ENCODE measurements around the gene CD4.
"Not testable (repeated sequence)": the region's sequence is repeated elsewhere in the genome, so short reads cannot be mapped to it uniquely, and the experiment has no call there.

CD4 gene

DNA sequence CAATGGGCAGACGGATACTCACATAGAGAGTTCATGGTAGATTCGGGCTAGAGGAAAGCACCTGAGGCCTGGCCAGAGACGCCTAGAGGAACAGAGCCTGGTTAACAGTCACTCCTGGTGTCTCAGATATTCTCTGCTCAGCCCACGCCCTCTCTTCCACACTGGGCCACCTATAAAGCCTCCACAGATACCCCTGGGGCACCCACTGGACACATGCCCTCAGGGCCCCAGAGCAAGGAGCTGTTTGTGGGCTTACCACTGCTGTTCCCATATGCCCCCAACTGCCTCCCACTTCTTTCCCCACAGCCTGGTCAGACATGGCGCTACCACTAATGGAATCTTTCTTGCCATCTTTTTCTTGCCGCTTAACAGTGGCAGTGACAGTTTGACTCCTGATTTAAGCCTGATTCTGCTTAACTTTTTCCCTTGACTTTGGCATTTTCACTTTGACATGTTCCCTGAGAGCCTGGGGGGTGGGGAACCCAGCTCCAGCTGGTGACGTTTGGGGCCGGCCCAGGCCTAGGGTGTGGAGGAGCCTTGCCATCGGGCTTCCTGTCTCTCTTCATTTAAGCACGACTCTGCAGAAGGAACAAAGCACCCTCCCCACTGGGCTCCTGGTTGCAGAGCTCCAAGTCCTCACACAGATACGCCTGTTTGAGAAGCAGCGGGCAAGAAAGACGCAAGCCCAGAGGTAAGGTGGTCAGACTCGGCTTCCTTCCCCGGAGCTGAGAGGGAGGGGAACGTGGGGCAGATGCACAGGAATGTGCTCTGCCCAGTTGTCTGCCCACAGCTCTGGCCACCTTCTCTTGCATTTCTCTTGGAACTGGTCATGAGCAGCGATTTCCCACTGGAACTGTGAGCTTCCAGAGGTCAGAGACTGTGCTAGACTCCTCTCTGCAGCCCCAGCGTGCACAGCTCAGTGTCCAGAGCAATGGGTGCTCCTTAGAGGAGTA is at the start of gene CD4:
CD4 (plus strand) TSS at position 557 of the 953 bp plus-strand sequence. CDS start 10,611 bp downstream, outside the sequence.
- TF ChIP-seq, protein P1, sequence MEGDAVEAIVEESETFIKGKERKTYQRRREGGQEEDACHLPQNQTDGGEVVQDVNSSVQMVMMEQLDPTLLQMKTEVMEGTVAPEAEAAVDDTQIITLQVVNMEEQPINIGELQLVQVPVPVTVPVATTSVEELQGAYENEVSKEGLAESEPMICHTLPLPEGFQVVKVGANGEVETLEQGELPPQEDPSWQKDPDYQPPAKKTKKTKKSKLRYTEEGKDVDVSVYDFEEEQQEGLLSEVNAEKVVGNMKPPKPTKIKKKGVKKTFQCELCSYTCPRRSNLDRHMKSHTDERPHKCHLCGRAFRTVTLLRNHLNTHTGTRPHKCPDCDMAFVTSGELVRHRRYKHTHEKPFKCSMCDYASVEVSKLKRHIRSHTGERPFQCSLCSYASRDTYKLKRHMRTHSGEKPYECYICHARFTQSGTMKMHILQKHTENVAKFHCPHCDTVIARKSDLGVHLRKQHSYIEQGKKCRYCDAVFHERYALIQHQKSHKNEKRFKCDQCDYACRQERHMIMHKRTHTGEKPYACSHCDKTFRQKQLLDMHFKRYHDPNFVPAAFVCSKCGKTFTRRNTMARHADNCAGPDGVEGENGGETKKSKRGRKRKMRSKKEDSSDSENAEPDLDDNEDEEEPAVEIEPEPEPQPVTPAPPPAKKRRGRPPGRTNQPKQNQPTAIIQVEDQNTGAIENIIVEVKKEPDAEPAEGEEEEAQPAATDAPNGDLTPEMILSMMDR (IDR thresholded peaks at IDR 0.05; ENCODE audit: extremely low read depth, missing control alignments), result no peak
- no peak for DNase-seq (ENCODE audit: low spot score)

DNA sequence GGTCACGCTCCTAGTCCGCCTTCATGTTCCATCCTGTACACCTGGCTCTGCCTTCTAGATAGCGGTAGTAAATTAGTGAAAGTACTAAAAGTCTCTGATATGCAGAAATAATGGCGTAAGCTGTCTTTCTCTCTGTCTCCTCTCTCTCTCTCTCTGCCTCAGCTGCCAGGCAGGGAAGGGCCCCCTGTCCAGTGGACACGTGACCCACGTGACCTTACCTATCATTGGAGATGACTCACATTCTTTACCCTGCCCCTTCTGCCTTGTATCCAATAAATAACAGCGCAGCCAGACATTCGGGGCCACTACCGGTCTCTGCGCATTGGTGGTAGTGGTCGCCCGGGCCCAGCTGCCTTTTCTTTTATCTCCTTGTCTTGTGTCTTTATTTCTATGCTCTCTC is 47.2 kb upstream of the CD4 start:
- not testable (repeated sequence) for DNase-seq (ENCODE audit: low spot score)

DNA sequence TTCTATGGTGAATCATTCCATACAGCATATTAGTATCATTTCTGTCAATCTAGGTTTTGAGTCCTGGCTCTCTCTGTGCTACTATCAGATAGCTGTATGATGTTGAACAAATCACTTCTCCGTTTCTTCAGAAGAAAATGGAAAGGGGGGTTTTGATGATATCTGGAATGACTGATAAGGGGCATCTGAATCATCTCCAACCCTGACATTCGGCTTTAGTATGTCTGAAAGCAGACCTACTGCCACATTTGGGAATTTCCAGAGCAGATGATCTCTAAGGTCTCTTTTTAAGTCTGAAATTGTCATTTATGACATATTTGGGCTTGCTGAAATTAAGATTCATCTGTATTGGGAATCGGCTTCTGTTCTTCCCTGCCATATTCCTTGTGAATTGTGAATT is 46.5 kb upstream of the CD4 start:
- TF ChIP-seq, protein P1 (IDR thresholded peaks at IDR 0.05; ENCODE audit: extremely low read depth, missing control alignments), result no peak

DNA sequence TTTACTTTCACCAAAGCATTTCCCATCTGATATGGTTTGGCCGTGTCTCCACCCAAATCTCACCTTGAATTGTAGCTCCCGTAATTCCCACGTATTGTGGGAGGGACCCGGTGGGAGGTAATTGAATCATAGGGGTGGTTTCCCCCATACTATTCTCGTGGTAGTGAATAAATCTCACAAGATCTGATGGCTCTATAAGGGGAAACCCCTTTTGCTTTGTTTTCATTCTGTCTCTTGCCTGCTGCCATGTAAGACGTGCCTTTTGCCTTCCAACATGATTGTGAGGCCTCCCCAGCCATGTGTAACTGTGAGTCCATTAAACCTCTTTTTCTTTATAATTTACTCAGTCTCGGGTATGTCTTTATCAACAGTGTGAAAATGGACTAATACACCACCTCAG is 46.0 kb upstream of the CD4 start:
- not testable (repeated sequence) for DNase-seq (ENCODE audit: low spot score)

More for the DNA sequence above, 46.5 kb upstream of the CD4 start:
- DNase-seq (ENCODE audit: low spot score), result no peak

DNA sequence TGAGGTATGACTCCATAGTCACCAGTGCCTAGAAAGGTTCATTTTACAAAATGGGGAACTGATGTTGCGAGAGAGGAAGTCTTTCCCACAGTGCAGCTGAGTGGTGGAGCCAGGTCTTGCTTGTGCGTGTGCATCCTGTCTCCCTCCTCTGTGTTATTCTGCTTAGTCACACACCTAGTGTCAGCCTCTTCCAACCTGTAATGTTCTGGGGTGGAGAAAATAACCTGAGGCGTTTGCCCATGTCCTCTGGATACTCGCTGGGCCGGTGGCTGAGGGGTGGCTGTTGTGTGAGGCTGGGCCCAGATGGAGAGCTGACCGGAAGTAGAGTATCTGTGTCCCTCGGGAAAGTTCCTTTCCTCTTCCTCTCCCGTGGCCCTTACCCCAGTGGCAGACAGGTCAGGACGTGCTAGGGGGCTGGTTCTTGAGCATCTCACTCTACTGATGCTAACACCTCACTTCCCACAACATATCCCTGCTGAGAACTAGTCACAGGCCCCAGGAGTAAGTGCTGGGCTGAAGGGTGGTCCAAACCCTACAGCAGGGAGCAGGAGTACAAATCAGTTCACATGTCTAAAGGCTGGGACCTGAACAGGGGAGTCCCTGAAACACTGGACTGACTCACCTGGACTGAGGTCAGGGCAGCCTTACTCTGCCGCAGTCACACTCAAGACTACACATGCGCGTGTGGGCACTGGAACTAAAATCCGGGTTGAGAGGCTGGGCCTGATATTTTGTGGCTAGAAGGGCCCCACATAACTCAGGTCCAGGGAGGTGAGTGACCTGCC is 43.4 kb upstream of the CD4 start:
- TF ChIP-seq, protein P1 (IDR thresholded peaks at IDR 0.05; ENCODE audit: extremely low read depth, missing control alignments), result no peak
- no peak for DNase-seq (ENCODE audit: low spot score)

DNA sequence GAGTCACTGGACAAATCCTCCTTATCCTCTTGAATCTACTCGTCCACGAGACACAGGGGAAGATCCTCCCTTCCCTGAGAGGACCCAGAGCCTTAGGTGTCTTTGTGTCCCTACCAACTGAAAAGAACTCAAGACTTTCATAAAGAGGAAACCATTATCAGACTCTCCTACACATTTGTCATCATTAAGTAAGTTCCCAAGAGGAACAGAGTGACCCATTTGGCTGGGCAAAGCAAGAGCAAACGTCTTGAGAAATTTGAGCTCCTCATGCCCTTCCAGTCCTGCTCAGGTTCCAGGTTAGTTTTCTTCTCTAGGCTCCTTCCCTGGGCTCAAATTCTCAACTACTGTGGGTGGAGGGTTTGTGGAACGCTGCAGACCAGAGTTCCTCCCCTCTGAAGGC is 42.1 kb upstream of the CD4 start:
- DNase-seq (ENCODE audit: low spot score), result no peak
- TF ChIP-seq, protein P1 (IDR thresholded peaks at IDR 0.05; ENCODE audit: extremely low read depth, missing control alignments), result no peak

DNA sequence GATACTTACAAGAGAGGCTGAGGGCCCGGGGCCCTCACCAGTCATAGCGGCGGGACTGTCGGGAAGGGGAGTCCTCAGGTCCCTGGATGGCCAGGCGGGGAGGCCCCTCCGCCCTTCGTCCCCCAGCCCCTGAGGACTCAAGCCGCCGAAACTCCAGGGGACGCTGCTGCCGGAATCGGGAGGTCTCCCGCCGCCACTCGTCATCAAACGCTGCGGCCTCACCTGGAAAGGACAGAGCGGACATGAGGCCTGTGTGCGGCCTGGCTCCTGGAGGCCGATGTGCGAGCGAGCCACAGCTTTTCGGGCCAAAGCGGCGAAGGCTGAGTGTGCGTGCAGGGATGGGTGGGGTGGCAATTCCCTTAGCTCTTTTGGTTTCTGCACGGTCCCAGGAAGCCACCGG is 40.6 kb upstream of the CD4 start:
- no peak for DNase-seq (ENCODE audit: low spot score)
- TF ChIP-seq, protein P1 (IDR thresholded peaks at IDR 0.05; ENCODE audit: extremely low read depth, missing control alignments), result no peak

DNA sequence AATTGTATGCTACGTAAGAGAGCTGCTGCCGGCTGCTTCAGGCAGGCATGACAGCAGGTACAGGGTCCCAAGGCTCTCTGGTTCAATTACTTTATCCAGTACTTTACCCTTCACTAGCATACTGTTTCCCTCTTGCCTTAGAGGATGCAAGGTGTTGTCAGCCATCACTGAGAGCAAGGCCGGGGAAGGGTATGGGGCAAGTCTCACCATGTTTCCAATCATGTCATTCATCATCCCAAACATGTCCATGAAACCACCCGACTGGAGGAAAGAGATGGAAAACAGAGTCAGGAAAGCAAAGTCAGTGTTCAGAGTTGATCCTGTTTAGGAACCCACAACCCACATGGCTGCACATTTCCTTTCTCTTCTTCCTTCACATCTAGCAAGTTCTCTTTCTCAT is 38.8 kb upstream of the CD4 start:
- TF ChIP-seq, protein P1 (IDR thresholded peaks at IDR 0.05; ENCODE audit: extremely low read depth, missing control alignments), result no peak
- no peak for DNase-seq (ENCODE audit: low spot score)
